ENCODE measurements around the gene ZCCHC8.
"Not testable (repeated sequence)": the region's sequence is repeated elsewhere in the genome, so short reads cannot be mapped to it uniquely, and the experiment has no call there.

Gene ZCCHC8

DNA sequence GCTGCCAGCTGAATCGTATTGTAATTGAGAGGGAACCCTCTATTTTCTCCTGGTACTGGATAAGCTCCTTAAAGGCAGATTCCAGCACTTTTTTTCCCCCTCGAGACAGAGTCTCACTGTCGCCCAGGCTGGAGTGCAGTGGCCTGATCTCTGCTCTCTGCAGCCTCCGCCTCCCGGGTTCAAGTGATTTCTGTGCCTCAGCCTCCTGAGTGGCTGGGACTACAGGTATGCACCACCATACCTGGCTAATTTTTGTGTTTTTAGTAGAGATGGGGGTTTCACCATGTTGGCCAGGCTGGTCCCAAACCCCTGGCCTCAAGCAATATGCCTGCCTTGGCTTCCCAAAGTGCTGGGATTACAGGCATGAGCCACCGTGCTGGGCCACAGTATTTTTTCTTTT is 30.9 kb downstream of the ZCCHC8 start:
- H3K4me1 ChIP-seq (ENCODE audit: control insufficient read depth in 1 of 2, insufficient read depth in 2 of 2, low read length in 2 of 2); H3K27me3 ChIP-seq (ENCODE audit: low read depth, low read length); H3K4me3 ChIP-seq (ENCODE audit: low read depth in 1 of 2, low read length in 2 of 2); H3K27ac ChIP-seq (ENCODE audit: low read length); H3K9me3 ChIP-seq (ENCODE audit: control insufficient read depth in 1 of 2, low read length in 2 of 2): not testable (repeated sequence)
- H3K36me3 ChIP-seq (ENCODE audit: control insufficient read depth in 1 of 2, insufficient read depth in 2 of 2, low read length in 2 of 2): peaks cover 15 to 23% of the 10 kb centered on the region in 2 donors

DNA sequence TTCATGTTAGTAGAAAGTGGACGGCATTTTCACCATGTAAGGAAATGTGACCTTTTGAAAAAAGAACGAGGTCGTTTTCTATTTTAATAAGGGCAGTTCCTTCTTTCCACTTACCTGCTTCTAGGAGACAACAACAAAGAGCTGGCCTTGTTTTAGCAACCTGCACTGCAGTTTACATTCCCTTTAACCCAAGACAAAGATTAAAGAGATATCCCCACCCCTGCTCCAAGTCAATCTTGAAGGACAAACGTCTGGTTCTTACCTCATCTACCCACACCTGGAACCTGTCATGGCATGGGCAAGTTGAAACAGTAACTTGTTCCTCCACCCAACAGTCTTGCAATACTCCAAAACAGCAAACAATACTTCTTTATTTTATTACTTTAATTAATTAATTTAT is 32.7 kb downstream of the ZCCHC8 start:
- Histone ChIP-seq H3K4me1 (ENCODE audit: control insufficient read depth in 1 of 2, insufficient read depth in 2 of 2, low read length in 2 of 2) (peaks cover 0 to 6% of the 10 kb centered on the region in 2 donors), H3K36me3 (ENCODE audit: control insufficient read depth in 1 of 2, insufficient read depth in 2 of 2, low read length in 2 of 2) (peaks cover under 1 to 6% of the 10 kb centered on the region in 2 donors), H3K27ac (ENCODE audit: low read length) (no peak overlapping the region), H3K4me3 (ENCODE audit: low read depth in 1 of 2, low read length in 2 of 2) (no peak overlapping the region), H3K27me3 (ENCODE audit: low read depth, low read length) (no peaks in the 10 kb centered on the region), H3K9me3 (ENCODE audit: control insufficient read depth in 1 of 2, low read length in 2 of 2) (no peaks in the 10 kb centered on the region)

DNA sequence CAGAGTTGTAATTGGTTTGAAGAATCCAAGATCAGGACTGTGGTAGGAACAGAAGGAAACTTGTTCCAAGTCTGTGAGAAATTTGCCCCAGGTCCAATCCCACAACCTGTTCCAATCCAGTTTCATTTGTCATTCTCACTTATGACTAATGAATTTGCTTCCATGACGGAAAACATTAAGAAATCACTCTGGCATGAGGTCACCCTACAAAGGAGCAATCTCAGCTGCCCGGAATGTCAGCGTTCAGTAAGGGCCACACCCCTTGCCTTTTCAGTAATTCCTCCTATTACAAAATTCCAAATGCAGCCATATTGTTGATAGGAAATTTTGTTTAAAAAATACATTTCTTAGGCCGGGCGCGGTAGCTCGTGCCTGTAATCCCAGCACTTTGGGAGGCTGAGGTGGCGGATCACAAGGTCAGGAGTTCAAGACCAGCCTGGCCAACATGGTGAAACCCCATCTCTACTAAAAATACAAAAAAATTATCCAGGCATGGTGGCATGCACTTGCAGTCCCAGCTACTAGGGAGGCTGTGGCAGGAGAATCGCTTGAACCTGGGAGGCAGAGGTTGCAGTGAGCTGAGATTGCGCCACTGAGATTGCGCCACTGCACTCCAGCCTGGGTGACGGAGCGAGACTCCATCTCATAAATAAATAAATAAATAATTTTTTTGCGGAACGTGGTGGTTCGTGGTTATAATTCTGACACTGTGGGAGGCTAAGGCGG is 36.3 kb downstream of the ZCCHC8 start:
- H3K4me3 ChIP-seq (ENCODE audit: low read depth in 1 of 2, low read length in 2 of 2); H3K27me3 ChIP-seq (ENCODE audit: low read depth, low read length); H3K36me3 ChIP-seq (ENCODE audit: control insufficient read depth in 1 of 2, insufficient read depth in 2 of 2, low read length in 2 of 2); H3K4me1 ChIP-seq (ENCODE audit: control insufficient read depth in 1 of 2, insufficient read depth in 2 of 2, low read length in 2 of 2); H3K27ac ChIP-seq (ENCODE audit: low read length); H3K9me3 ChIP-seq (ENCODE audit: control insufficient read depth in 1 of 2, low read length in 2 of 2): not testable (repeated sequence)

DNA sequence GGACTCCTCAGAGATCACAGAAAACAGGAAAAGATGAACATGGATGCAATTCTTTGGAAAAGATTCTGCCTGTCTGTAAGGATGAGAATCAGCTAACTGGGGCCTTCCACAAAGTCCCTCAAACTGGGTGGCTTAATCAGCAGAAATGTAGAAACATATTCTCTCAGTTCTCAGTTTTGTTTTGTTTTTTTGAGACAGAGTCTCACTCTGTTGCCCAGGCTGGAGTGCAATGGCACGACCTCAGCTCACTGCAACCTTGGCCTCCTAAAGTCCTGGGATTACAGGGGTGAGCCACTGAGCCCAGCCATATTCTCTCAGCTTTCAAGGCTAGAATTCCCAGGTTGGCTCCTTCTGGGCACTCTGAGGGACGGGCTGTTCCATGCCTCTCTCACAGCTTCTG is 40.1 kb downstream of the ZCCHC8 start:
- Histone ChIP-seq H3K4me3 (ENCODE audit: low read depth in 1 of 2, low read length in 2 of 2) (no peak overlapping the region), H3K27me3 (ENCODE audit: low read depth, low read length) (no peaks in the 10 kb centered on the region), H3K27ac (ENCODE audit: low read length) (no peak overlapping the region)

DNA sequence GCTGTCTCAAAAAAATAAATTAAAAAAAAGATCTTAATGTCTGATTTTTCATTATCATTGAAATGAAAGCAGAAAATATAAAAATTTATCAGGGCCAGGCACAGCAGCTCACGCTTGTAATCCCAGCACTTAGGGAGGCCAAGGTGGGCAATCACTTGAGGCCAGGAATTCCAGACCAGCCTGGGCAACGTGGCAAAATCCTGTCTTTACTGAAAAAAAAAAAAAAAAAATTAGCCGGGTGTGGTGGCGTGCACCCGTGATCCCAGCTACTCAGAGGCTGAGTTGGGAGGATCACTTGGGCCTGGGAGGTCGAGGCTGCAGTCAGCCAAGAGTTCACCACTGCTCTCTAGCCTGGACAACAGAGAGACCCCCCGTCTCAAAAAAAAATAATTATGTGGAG is 40.7 kb downstream of the ZCCHC8 start:
- Histone ChIP-seq H3K4me1 (ENCODE audit: control insufficient read depth in 1 of 2, insufficient read depth in 2 of 2, low read length in 2 of 2) (no peaks in the 10 kb centered on the region), H3K27ac (ENCODE audit: low read length) (no peak overlapping the region), H3K36me3 (ENCODE audit: control insufficient read depth in 1 of 2, insufficient read depth in 2 of 2, low read length in 2 of 2) (no peaks in the 10 kb centered on the region), H3K27me3 (ENCODE audit: low read depth, low read length) (no peaks in the 10 kb centered on the region), H3K4me3 (ENCODE audit: low read depth in 1 of 2, low read length in 2 of 2) (no peak overlapping the region), H3K9me3 (ENCODE audit: control insufficient read depth in 1 of 2, low read length in 2 of 2) (no peaks in the 10 kb centered on the region)

More for the DNA sequence above, 40.1 kb downstream of the ZCCHC8 start:
- Histone ChIP-seq H3K36me3 (ENCODE audit: control insufficient read depth in 1 of 2, insufficient read depth in 2 of 2, low read length in 2 of 2) (no peaks in the 10 kb centered on the region), H3K9me3 (ENCODE audit: control insufficient read depth in 1 of 2, low read length in 2 of 2) (no peaks in the 10 kb centered on the region), H3K4me1 (ENCODE audit: control insufficient read depth in 1 of 2, insufficient read depth in 2 of 2, low read length in 2 of 2) (no peaks in the 10 kb centered on the region)

DNA sequence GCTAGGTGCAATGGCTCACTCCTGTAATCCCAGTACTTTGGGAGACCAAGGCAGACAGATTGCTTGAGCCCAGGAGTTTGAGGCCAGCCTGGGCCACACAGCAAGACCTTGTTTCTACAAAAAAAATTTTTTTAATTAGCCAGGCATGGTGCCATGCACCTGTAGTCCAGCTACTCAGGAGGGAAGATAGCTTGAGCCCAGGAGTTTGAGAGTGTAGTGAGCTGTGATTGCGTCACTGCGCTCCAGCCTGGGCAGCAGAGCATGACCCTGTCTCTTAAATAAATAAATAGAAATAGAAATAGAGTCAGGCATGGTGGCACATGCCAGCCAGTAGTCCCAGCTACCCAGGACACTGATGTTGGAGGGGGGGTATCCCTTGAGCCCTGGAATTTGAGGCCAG is 41.5 kb downstream of the ZCCHC8 start:
- H3K27ac ChIP-seq (ENCODE audit: low read length): no peak overlapping the region

DNA sequence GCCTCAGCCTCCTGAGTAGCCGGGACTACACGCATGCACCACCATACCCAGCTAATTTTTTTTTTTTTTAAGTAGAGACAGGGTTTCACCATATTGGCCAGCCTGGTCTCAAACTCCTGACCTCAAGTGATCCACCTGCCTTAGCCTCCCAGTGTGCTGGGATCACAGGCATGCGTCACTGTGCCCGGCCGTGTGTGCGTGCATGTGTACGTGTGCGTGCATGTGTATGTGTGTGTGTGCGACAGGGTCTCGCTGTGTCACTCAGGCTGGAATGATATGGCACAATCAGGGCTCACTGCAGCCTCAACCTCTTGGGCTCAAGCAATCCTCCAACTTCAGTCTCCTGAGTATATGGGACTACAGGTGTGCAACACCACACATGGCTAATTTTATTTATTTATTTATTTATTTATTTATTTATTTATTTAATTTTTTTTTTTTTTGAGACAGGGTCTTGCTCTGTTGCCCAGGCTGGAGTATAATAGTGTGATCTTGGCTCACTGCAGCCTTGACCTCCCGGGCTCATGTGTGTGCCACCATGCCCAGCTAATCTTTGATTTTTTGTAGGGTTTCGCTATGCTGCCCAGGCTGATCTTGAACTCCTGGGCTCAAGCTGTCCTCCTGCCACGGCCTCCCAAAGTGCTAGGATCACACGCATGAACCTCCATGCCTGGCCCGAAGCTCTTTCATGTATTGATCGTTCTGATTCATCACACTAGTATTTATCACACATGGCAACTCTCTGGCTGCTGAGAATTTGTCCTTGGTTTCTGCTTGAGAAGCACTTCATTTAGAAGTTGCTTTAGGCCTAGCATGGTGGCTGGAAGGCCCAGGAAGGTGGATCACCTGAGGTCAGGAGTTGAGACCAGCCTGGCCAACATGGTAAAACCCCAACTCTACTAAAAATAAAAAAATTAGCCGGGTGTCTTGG is 42.4 kb downstream of the ZCCHC8 start:
- no peak overlapping the region for H3K4me3 ChIP-seq (ENCODE audit: low read depth in 1 of 2, low read length in 2 of 2)
- H3K27me3 ChIP-seq (ENCODE audit: low read depth, low read length): no peaks in the 10 kb centered on the region
- no peaks in the 10 kb centered on the region for H3K36me3 ChIP-seq (ENCODE audit: control insufficient read depth in 1 of 2, insufficient read depth in 2 of 2, low read length in 2 of 2)
- no peak overlapping the region for H3K27ac ChIP-seq (ENCODE audit: low read length)
- H3K4me1 ChIP-seq (ENCODE audit: control insufficient read depth in 1 of 2, insufficient read depth in 2 of 2, low read length in 2 of 2): no peaks in the 10 kb centered on the region
- H3K9me3 ChIP-seq (ENCODE audit: control insufficient read depth in 1 of 2, low read length in 2 of 2): no peaks in the 10 kb centered on the region

More for the DNA sequence above, 41.5 kb downstream of the ZCCHC8 start:
- Histone ChIP-seq H3K9me3 (ENCODE audit: control insufficient read depth in 1 of 2, low read length in 2 of 2) (no peaks in the 10 kb centered on the region), H3K4me1 (ENCODE audit: control insufficient read depth in 1 of 2, insufficient read depth in 2 of 2, low read length in 2 of 2) (no peaks in the 10 kb centered on the region), H3K36me3 (ENCODE audit: control insufficient read depth in 1 of 2, insufficient read depth in 2 of 2, low read length in 2 of 2) (no peaks in the 10 kb centered on the region), H3K4me3 (ENCODE audit: low read depth in 1 of 2, low read length in 2 of 2) (no peak overlapping the region), H3K27me3 (ENCODE audit: low read depth, low read length) (no peaks in the 10 kb centered on the region)

DNA sequence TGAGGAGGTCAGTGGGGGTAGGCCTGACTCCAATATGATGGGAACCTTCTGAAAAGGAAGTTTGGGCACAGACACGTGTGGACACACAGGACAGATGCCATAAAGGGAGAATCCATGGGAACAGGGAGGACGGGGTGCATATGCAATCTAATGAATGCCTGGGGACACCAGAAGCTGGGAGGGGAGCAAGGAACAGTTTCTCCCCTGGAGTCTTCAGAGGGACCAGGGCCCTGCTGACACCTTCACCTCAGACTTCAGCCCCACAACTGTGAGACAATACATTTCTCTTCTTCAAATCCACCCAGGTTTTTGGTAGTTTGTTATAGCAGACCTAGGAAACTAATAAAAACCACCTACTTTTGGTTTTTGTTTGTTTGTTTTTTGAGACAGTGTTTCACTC is 43.1 kb downstream of the ZCCHC8 start:
- no peak overlapping the region for H3K4me3 ChIP-seq (ENCODE audit: low read depth in 1 of 2, low read length in 2 of 2)
- H3K36me3 ChIP-seq (ENCODE audit: control insufficient read depth in 1 of 2, insufficient read depth in 2 of 2, low read length in 2 of 2): no peaks in the 10 kb centered on the region
- no peaks in the 10 kb centered on the region for H3K27me3 ChIP-seq (ENCODE audit: low read depth, low read length)
- no peak overlapping the region for H3K27ac ChIP-seq (ENCODE audit: low read length)
- no peaks in the 10 kb centered on the region for H3K9me3 ChIP-seq (ENCODE audit: control insufficient read depth in 1 of 2, low read length in 2 of 2)
- H3K4me1 ChIP-seq (ENCODE audit: control insufficient read depth in 1 of 2, insufficient read depth in 2 of 2, low read length in 2 of 2): no peaks in the 10 kb centered on the region

DNA sequence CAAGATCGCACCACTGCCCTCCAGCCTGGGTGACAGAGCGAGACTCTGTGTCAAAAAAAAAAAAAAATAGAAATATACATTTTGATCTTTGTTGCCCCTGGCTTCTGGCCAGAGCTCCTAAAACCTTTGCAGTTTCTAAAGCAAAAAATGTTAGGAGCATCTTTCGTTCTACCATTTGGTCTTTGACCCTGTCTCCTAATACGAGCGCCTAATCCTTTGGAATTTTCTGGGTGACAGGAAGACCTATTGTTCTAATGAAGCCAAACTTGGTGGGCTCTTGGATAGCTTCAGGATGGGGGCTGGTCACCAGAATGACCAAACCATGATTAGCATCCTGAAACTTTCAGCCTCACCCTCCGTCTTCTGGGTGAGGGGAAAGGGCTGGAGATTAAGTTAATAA is 46.0 kb downstream of the ZCCHC8 start:
- Histone ChIP-seq H3K27ac (ENCODE audit: low read length) (no peak overlapping the region), H3K27me3 (ENCODE audit: low read depth, low read length) (no peaks in the 10 kb centered on the region), H3K4me3 (ENCODE audit: low read depth in 1 of 2, low read length in 2 of 2) (no peak overlapping the region), H3K36me3 (ENCODE audit: control insufficient read depth in 1 of 2, insufficient read depth in 2 of 2, low read length in 2 of 2) (no peaks in the 10 kb centered on the region), H3K4me1 (ENCODE audit: control insufficient read depth in 1 of 2, insufficient read depth in 2 of 2, low read length in 2 of 2) (no peaks in the 10 kb centered on the region), H3K9me3 (ENCODE audit: control insufficient read depth in 1 of 2, low read length in 2 of 2) (no peaks in the 10 kb centered on the region)

DNA sequence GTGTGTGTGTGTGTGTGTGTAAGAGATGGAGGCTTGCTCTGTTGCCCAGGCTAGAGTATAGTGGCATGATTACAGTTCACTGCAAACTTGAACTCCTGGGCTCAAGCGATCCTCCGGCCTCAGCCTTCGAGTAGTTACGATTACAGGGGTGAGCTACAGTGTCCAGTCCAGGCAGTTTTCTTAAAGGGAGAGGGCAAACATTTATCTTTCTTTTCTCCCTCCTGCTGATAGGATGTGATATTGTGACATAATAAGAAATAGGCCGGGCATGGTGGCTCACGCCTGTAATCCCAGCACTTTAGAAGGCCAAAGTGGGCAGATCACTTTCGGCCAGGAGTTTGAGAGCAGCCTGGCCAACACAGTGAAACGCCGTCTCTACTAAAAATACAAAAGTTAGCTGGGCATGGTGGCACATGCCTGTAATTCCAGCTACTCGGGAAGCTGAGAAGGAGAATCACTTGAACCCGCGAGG is 46.4 kb downstream of the ZCCHC8 start:
- Histone ChIP-seq H3K4me3 (ENCODE audit: low read depth in 1 of 2, low read length in 2 of 2) (no peak overlapping the region), H3K36me3 (ENCODE audit: control insufficient read depth in 1 of 2, insufficient read depth in 2 of 2, low read length in 2 of 2) (no peaks in the 10 kb centered on the region), H3K27ac (ENCODE audit: low read length) (no peak overlapping the region), H3K4me1 (ENCODE audit: control insufficient read depth in 1 of 2, insufficient read depth in 2 of 2, low read length in 2 of 2) (no peaks in the 10 kb centered on the region), H3K27me3 (ENCODE audit: low read depth, low read length) (no peaks in the 10 kb centered on the region), H3K9me3 (ENCODE audit: control insufficient read depth in 1 of 2, low read length in 2 of 2) (no peaks in the 10 kb centered on the region)

DNA sequence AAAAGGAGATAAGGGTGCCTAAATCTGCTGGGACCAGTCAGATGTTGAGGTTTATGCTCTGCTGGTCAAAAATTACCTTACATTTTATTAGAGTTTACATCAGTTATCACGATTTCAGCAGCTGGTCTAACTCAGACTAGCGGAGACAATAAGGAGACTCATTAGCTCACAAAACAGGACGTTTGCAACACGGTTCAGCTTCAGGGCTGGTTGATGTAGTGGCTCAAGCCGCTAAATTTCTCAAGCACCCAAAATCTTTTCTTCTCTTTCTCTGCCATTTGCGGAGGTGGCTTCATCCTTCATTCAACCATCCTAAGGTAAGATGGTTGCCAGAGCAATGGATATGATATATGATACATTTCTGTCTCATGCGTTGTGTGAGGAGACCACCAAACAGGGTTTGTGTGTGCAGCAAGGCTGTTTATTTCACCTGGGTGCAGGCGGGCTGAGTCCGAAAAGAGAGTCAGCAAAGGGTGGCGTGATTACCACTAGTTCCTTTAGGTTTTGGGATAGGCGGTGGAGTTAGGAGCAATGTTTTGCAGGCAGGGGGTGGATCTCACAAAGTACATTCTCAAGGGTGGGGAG is 47.9 kb downstream of the ZCCHC8 start:
- Histone ChIP-seq H3K27me3 (ENCODE audit: low read depth, low read length) (no peaks in the 10 kb centered on the region), H3K36me3 (ENCODE audit: control insufficient read depth in 1 of 2, insufficient read depth in 2 of 2, low read length in 2 of 2) (no peaks in the 10 kb centered on the region), H3K4me3 (ENCODE audit: low read depth in 1 of 2, low read length in 2 of 2) (no peak overlapping the region), H3K4me1 (ENCODE audit: control insufficient read depth in 1 of 2, insufficient read depth in 2 of 2, low read length in 2 of 2) (no peaks in the 10 kb centered on the region), H3K9me3 (ENCODE audit: control insufficient read depth in 1 of 2, low read length in 2 of 2) (no peaks in the 10 kb centered on the region), H3K27ac (ENCODE audit: low read length) (no peak overlapping the region)
